LNCaP clone FGC (cell line): ENCODE measurements around the gene FYB2.

Experiments
- DNase-seq: peaks from one replicate; pipeline ENCODE4 v3.0.0-alpha.2; 2011; ENCODE audit warnings: low read depth
- H3K4me3 ChIP-seq: 2 replicates; pipeline ENCODE4 v1.5.1; 2011; ENCODE audit warnings: mild to moderate bottlenecking, low read depth, low read length, control low read depth
- TF ChIP-seq, protein P1 (sequence below): IDR thresholded peaks from 2 replicates; pipeline ENCODE4 v1.5.1; 2012; ENCODE audit warnings: mild to moderate bottlenecking; ENCODE audit not compliant: control insufficient read depth, insufficient read depth; ENCODE audit errors: extremely low read depth

Gene FYB2

GRCh38 chr1:56856186-56856585, 37.0 kb upstream of the FYB2 start:
- TF ChIP-seq, protein P1, sequence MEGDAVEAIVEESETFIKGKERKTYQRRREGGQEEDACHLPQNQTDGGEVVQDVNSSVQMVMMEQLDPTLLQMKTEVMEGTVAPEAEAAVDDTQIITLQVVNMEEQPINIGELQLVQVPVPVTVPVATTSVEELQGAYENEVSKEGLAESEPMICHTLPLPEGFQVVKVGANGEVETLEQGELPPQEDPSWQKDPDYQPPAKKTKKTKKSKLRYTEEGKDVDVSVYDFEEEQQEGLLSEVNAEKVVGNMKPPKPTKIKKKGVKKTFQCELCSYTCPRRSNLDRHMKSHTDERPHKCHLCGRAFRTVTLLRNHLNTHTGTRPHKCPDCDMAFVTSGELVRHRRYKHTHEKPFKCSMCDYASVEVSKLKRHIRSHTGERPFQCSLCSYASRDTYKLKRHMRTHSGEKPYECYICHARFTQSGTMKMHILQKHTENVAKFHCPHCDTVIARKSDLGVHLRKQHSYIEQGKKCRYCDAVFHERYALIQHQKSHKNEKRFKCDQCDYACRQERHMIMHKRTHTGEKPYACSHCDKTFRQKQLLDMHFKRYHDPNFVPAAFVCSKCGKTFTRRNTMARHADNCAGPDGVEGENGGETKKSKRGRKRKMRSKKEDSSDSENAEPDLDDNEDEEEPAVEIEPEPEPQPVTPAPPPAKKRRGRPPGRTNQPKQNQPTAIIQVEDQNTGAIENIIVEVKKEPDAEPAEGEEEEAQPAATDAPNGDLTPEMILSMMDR: no peak
- no peak for DNase-seq
- no peak overlapping the region for H3K4me3 ChIP-seq

DNA sequence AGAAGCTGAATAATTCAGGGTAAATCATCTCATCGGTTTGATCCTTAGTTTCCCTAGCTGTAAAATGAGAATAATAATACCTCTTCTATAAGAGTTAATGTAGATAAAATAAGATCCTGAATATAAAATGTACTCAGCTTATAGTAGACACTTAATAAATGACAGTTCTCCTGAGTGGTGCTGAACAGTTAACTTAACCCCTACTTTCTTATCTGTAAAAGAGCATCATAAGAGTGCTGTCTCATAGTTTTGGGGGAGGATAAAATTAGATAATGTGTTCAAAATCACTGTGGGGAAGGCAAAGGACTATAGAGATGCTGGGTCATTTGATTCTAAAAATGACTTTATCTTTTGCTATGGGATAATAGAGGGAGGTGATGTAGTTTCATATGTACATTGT, 36.0 kb upstream of the FYB2 start:
- no peak for DNase-seq
- H3K4me3 ChIP-seq: no peak overlapping the region
- TF ChIP-seq, protein P1: no peak

GRCh38 chr1:56854521-56855099, 35.4 kb upstream of the FYB2 start, which contains the start of gene C8A:
Gene C8A (plus strand): TSS chr1:56854797. CDS start chr1:56854902, 105 bp downstream.
- TF ChIP-seq, protein P1: no peak
- DNase-seq: no peak
- no peak within 1 kb of the TSS for H3K4me3 ChIP-seq

- TF ChIP-seq, protein P1: no peak
- DNase-seq: no peak
- H3K4me3 ChIP-seq: no peak overlapping the region
Observed at GRCh38 chr1:56852476-56852875, 33.3 kb upstream of the FYB2 start.

- no peak overlapping the region for H3K4me3 ChIP-seq
- no peak for DNase-seq
- TF ChIP-seq, protein P1: no peak
Observed at GRCh38 chr1:56850922-56851321, 31.7 kb upstream of the FYB2 start.

DNA sequence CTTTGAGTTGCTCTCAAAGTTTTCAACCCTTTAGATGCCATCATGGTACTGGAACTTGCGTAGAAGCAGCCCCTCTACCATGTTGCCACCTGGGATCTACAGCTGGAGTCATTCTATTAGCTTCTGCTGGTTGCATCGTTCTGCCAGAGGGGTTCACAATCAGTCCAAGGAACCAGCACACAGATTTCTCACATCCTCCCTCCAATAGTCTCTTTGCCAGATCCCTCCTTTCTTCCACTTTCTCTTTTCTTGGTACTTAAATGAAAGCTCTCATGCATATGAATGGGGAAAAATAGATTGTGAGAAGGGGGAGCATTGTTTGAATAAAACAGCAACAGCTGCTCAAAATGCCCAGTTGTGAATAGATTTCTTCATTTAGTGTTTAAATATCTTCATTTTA, 31.2 kb upstream of the FYB2 start:
- TF ChIP-seq, protein P1: no peak
- no peak for DNase-seq
- H3K4me3 ChIP-seq: no peak overlapping the region

DNA sequence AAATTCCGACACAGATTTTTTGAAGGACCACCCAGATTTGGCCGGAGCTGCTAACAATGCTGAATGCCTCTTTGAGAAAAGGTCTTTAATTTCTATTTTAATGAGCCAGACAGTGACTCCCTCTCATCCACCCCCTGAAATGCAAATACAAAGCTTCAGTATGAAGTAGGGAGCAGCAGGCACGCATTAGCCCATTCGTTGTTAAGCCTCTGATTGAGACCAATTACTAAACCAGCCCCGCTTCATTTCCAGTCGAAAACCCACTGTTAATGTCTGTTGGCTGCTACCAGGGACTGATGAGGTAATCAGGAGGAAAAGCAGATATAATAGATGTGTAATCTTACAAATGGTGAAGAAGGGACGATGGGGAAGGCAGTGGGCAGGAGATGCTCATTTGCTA, 30.5 kb upstream of the FYB2 start:
- no peak for DNase-seq
- TF ChIP-seq, protein P1: no peak

More for the DNA sequence above, 30.5 kb upstream of the FYB2 start:
- H3K4me3 ChIP-seq: no peak overlapping the region
